HG03135 (cell line): Measurements from ENCODE around the gene TNIP3.
"Not testable (repeated sequence)": the region's sequence is repeated elsewhere in the genome, so short reads cannot be mapped to it uniquely, and the experiment has no call there.

ENCODE experiments used
- ATAC-seq: cut with Tn5 transposase; IDR thresholded peaks from one replicate; pipeline ENCODE4 v1.9.1; 2021; ENCODE audit warnings: mild to moderate bottlenecking, moderate library complexity; ENCODE audit not compliant: unreplicated experiment

Gene TNIP3

DNA sequence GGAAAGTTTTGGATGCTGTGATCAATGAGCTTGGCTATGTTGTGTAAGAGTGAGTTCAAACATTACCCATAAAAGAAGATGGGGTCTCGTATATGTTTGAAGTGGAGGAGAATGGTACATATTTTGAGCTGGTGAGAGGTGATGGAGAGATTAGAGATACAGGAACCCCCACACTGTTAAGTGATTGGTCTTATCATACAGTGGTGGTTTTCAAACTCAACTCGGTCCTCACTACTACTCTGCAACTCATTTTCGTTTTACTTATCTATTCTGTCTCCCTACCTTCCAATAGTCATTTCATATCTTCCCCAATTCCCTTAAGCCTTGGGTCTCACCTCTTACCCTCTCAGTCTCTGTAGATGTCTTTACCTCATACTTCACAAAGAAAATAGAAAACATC lies 16.4 kb upstream of the TNIP3 start:
- ATAC-seq, result no peak

DNA sequence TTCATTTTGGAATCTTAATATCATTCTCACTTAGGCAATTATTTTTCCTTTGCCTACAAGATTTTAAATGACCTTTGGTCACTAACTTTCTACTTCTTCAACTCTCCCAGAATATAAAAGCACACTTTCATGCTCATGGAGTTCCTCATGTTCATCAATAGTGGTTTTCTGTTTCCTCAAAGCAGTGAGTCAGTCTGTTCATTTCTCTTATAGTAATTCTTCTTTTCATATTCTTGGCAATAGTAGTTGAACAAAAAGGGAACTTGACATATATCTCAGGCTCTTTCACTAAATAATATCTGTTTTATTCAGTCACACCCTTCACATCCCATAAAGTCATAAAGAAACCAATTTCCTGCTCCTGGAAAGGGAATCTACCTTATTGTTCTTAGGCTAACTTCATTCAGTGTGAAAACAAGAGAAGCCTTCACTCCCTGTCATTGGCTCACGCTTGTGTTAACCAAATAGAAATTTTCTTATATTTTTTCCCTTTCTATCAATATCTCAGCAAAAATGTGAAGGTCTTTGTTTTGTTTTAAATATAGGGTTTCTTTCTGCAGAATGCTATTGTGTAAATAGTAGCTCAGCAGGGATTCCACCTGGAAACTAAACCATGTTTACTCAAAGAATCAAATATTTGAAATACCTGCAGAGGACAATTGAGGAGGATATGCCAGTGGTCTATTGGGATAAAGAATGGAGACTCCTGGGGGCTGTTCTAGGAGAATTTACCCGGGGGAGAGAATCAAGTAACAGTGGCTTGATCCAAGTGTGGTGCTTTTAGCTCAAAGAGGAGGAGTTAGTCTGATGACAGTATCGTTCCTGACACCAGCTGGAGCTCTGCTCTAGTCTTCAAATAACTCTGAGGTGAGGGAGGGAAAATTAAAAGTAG lies 13.4 kb upstream of the TNIP3 start:
- ATAC-seq, result no peak

DNA sequence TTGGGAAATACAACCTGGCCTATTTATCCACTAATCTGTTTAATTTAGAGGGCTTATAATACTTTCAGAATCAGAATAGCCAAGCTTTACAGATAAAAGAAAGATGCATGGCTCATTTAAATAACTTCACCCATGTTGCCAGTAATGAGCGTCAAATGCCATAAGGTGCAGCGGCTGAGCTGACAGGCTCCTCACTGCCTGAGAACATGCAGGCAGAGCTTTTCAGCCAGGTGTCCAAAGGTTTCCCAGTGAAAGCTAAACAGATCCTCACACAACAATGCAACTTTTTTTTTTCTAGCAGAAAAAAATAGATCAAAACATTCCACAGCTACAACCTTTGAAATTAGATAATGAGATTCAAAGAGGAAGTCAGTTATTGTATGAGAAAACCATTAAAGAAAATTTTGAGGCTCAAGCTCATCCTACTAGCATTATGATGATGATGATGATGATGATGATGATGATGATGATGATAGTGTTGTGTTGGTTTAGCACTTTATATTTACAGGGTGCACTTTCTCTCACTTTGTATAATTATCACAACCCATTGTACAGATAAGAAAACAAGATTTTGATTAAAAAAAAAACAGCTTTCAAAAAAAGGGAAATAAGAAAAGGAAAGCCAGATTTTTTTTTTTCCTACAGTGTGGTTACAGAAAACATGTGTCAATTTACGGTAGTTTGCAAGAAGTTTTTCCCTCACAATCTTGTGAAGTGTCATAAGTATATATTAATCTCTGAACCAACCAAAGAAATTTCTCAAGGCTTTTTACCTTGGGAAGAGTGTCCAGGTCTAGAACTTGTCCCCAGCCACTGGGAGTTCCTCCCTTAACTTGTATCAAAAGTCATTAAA lies 12.2 kb upstream of the TNIP3 start:
- ATAC-seq, result no peak

DNA sequence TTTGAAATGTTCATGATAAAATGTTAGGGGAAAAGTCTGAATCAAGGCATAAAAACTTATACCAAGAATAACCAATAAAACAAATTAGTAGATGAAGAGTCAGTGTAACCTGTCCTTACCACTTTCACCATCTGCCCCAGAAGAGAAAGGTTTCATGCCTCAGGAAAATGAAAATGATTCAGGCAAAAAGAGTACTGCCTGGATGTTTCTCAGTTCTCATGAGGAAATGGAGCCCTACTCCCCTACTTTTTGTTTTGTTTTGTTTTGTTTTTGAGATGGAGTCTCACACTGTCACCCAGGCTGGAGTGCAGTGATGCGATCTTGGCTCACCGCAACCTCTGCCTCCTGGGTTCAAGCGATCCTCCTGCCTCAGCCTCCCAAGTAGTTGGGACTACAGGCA lies 7.4 kb upstream of the TNIP3 start:
- ATAC-seq, result not testable (repeated sequence)

DNA sequence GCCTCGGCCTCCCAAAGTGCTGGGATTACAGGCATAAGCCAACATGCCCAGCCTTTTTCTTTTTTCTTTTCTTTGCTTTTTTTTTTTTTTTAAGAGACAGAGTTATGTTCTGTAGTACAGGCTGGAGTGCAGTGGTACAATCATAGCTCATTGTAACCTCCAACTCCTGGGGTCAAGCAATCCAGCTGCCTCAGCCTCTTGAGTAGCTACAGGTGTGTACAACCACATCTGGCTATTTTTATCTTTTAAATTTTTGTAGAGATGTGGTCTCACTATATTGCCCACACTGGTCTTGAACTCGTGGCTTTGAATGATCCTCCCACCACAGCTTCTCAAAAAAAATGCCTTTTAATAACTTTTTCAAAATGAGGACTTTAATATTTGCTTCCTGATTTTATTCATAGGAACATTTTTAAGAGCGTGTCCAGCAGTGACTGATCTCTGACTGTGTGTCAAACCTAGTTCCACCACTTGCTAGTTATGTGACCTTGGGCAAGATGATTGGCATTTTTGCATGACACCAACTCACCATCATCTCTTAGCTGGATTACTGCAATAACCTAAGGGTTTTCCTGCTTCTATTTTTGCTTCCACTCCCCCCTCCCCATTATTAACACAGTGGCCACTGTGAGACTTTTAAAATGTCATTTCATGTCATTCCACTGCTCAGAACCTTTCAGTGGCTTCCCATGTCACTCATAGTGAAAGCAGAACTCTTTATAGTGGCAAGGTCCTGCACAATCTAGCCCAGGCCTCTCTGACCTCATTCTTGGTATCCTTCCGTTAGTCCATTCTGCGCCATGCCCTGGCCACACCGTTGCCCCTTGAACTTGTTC lies 4.5 kb upstream of the TNIP3 start:
- peak; percentile 69 for ATAC-seq

DNA sequence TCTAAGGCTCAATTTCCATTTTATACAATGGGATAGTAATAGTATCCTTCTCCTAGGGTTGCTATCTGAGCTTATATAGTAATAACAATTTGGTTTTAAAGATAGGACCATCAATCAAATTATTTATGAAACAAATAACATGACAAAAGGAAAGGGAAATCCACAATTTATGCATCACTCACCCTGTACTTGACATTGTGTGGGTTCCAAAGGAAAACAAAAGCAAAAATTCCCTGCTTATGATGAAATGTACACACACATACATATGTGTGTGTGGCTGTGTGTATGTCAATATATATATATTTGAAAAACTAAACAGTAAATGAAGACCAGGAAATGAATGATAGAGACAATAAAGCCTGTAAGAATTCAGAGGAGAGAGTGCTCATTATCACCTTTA lies 2.9 kb upstream of the TNIP3 start:
- no peak for ATAC-seq

DNA sequence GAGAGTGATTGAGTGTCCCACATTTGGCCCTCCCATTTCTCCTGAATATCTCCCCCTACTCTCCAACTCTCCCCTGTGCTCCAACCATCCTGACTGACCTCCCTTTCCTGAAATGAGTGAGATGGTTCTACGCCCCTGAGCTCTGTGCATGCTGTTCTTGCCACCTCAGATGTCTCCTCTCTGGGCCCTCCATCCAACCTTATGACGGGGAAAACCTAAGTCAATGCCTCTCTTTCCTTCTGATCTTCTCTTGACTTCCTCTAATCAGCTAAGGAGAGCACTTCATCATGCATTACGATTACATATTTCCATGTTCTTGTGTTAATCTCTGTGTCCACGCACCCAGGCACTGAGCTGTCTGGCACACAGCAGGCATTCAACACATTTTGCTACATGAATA lies 1.1 kb upstream of the TNIP3 start:
- no peak for ATAC-seq

DNA sequence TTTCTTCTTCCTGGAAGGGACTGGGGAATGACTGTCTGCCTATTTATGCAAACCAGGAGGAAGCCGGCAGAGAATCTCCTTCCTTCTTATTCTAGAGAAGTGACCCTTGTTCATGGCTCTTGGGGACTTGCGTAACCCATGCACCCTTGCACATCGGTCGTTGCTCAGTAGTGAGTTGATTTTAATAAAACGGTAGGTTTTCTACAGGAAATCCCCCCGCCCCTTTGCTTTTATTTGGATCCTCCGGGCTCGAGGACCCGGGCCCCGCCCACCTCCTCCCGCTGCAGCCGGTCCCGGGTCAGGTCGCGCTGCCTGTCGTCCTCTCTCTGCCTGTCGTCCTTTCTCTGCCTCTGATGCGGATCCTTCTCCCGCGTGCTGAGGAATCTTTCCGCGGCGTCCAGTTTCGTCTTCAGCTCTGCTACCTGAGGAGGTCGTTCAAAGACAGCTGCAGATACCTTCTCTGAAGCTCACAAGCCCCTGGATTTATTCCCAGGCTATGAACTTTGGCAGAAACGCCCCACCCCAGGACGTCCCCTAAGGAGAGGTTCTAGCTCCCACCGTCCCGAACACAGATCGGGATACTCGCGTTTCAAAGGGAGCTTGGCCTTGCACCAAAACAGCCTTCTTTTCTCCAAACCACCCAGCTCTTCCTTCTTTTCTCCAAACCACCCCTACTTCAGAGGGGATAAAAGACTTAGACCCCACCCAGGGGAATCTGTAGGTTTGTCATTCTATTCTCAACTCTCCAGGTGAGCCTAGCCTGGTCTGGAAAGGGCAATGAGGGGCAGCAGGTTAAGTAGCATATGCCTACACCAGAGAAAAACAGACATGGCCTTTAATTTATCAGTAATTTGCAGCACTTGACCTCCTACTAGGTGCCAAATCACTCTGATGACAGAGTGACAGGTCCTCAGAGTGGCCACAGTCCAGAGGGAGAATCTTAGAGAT lies 7.0 kb downstream of the TNIP3 start:
- no peak for ATAC-seq

GRCh38 chr4:121155893-121156292 lies 8.2 kb downstream of the TNIP3 start:
- no peak for ATAC-seq

- ATAC-seq, result no peak
These were observed 10.0 kb downstream of the TNIP3 start for GRCh38 chr4:121154103-121154515.

- ATAC-seq, result no peak
These were observed 12.2 kb downstream of the TNIP3 start for GRCh38 chr4:121151942-121152341.

GRCh38 chr4:121150486-121150885 lies 13.6 kb downstream of the TNIP3 start:
- ATAC-seq, result no peak

GRCh38 chr4:121150003-121150402 lies 14.1 kb downstream of the TNIP3 start:
- no peak for ATAC-seq

DNA sequence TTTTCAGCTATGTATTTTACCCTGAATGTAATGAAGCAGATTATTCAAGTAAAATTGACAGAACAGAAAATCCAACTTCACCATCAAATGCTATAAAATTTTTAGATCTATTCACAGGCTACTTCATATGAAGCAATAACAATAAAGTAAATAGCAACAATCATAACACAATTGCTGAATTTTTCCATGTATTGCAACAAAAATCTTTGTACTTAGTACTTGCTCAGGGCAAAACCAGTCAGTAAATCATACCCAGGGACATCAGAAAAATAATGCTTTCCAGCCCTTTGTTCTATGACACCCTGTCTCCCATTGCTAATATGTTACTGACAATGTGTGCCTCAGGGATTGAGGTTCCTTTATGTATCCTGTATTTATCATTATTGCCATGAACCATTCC lies 15.5 kb downstream of the TNIP3 start:
- no peak for ATAC-seq

GRCh38 chr4:121148000-121148399 lies 16.1 kb downstream of the TNIP3 start:
- ATAC-seq, result no peak

GRCh38 chr4:121146530-121146929 lies 17.6 kb downstream of the TNIP3 start:
- ATAC-seq, result no peak

DNA sequence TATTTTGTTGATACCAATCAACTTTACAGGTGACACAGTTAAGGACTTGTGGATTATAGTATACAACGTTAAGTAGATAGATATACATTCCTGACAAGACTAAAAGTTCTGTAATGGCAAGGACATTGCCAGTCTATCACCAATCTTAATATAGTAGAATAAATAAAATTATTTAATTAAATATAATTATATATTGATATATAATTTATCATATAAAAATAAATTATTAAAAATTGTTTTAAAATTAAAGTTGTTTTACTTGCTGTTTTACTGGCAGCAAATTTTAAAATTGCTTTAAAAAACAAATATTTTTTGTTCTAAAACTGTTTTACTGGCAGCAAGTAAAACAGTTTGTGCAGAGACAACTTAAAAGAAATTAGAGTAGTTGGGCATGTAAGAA lies 18.7 kb downstream of the TNIP3 start:
- ATAC-seq, result no peak

GRCh38 chr4:121144021-121144420 lies 20.1 kb downstream of the TNIP3 start:
- ATAC-seq, result no peak

DNA sequence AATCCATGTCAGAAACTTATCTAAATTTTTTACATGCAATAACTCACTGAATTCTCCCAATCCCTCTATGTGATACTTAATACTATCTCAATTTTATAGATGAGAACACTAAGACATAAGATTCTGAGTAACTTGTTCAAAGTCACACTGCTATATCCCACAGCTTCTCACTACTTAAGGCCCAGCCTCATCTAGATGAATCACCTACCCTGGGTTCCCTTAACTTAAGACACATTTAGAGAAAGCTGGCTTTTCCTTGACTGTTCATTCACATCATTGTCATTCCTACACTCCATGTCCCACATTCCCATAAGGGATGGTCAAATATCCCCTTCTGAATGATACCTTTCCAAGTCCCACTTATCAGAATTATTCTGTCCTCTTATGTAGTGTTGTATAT lies 21.0 kb downstream of the TNIP3 start:
- ATAC-seq, result no peak
